Stimulated activated CD4-positive, alpha-beta T cell treated with anti-CD3 and anti-CD28 coated beads, Interleukin-1b, Interleukin-23, amount 100 ng/mL, for 4 hours (primary cell): ENCODE data around the gene IDH3B.

Source experiments
- DNase-seq, 2 donors: peaks; one replicate each; pipeline ENCODE4 v3.0.0-alpha.2; 2020; ENCODE audit warnings: low read depth in 2 of 2

Gene IDH3B

GRCh38 chr20:2618815-2619214, 45.2 kb downstream of the IDH3B start:
- no peak for DNase-seq

- DNase-seq, result no peak
Measured at GRCh38 chr20:2617099-2617714, 46.8 kb downstream of the IDH3B start.

GRCh38 chr20:2616634-2617033, 47.4 kb downstream of the IDH3B start:
- DNase-seq, result no peak

GRCh38 chr20:2612073-2612472, 51.9 kb downstream of the IDH3B start:
- no peak for DNase-seq

- no peak for DNase-seq
Measured at GRCh38 chr20:2610941-2611720, 52.9 kb downstream of the IDH3B start.

GRCh38 chr20:2610326-2610725, 53.7 kb downstream of the IDH3B start:
- no peak for DNase-seq
